ENCODE results near the gene GTPBP6. TPM values are rescaled to one million over a fixed set of nuclear protein-coding genes. Genes with fewer than 3 reads are reported as not detected.
A peak's percentile ranks its signal among the peaks of the same experiment; 100 is the strongest.

The GTPBP6 gene, protein sequence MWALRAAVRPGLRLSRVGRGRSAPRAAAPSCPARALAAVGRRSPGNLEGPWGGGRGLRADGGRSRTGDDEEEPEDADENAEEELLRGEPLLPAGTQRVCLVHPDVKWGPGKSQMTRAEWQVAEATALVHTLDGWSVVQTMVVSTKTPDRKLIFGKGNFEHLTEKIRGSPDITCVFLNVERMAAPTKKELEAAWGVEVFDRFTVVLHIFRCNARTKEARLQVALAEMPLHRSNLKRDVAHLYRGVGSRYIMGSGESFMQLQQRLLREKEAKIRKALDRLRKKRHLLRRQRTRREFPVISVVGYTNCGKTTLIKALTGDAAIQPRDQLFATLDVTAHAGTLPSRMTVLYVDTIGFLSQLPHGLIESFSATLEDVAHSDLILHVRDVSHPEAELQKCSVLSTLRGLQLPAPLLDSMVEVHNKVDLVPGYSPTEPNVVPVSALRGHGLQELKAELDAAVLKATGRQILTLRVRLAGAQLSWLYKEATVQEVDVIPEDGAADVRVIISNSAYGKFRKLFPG
- polyA plus RNA-seq (ENCODE audit: insufficient read length), result 46.9 TPM

GRCh38 chrX:318739-319578, at the start of gene GTPBP6:
Gene GTPBP6, minus strand, starts transcription at chrX:318796. Its CDS starts 9 bp downstream, at chrX:318787.
- peak; percentile 98 for DNase-seq (ENCODE audit: low read depth)

DNA sequence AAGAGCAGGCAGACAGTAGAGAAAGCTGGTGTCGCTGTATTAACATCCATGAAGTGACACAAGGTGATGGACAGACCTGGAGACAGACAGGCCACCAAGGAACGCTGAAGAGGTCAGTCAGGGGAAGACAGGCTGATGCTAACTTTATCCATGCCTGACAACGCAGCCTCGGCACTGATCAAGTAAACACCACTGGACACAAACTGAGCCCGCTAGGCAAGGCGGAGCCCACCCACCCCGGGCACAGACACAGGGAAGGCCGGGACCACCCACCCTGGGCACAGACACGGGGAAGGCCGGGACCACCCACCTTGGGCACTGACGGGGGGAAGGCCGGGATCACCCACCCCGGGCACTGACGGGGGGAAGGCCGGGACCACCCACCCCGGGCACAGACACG, 49.3 kb upstream of the GTPBP6 start:
- DNase-seq (ENCODE audit: low read depth), result no peak

GRCh38 chrX:367349-367748, 48.8 kb upstream of the GTPBP6 start:
- no peak for DNase-seq (ENCODE audit: low read depth)

DNA sequence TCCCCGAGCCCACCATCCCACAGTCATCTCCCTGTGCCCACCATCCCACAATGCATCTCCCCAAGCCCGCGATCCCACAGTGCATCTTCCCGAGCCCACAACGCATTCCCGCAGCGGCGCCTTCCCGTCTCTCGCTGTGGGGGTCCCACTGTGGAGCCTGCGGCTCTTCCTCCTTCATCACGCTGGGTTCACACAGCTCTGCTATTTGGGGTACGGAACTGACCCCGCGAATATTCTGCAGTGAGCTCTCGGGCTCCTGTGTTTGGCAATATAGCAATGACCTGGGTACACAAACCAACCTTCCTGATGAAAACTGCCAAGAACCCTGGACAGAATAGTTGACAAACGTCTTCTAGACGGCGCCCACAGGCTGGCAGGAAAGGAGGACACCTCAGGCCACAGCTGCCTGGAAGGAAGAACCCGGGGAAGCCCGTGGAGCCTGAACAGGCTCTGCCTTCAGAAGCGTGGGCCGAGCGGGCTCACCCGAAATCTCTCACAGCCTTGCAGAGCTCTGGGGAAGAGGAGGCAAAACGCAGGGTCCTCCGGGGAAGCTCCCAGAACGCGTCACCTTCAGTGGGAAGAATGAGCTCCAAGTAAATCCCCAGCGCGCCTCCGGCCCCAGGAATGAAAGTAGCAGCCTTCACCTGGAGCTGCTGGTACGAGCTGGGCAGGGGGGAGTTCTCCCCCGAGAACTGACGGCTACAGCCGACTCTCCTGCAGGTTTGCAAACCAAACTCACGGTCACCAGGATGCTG, 45.2 kb upstream of the GTPBP6 start:
- no peak for DNase-seq (ENCODE audit: low read depth)

- no peak for DNase-seq (ENCODE audit: low read depth)
These were observed 44.5 kb upstream of the GTPBP6 start for GRCh38 chrX:362937-363620.

GRCh38 chrX:362351-362750, 43.8 kb upstream of the GTPBP6 start:
- DNase-seq (ENCODE audit: low read depth), result no peak

DNA sequence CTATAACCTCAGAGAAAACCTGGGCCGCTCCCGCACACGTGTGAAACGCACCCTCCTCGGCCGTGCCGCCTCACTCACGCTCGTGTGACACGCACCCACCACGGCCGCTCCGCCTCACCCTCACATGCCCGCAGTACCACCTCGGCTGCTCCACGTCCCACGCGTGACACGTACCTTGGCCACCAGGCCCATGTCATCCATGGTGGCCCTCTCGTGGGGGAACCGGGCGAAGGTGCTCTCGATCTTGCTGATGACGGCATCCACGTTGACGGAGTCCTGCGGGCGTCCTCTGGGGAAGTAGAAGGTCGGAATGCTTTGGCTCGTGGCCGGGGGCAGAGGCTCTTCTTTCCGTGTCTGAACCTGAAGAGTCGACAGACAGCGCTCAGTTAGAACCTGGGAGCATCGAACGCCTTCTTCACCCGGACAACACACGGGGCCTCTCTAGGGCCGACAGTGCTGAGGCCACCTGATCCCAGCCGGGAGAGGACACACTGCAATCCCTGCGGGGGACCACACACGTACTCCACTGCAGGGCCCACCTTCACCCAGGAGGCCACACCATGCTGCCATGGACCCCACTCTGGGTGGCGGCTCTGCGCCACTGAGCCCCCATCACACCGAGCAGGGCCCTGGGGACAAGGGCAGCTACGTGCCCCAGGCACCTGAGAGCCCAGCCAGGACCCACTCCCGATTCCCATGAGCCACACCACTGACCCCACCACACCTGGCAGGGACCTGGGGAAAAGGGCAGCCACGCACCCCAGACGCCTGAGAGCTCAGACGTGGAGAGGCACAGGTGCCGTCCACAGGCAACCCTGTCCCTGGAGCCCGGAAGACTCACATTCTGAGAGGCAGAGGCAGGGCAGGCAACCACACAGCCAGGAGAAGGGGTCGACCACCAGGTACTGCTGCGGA, 42.9 kb upstream of the GTPBP6 start:
- DNase-seq (ENCODE audit: low read depth), result no peak

- DNase-seq (ENCODE audit: low read depth), result no peak
These were observed 42.0 kb upstream of the GTPBP6 start for GRCh38 chrX:360496-361150.

GRCh38 chrX:358651-359143, 40.1 kb upstream of the GTPBP6 start:
- no peak for DNase-seq (ENCODE audit: low read depth)

- no peak for DNase-seq (ENCODE audit: low read depth)
These were observed 39.3 kb upstream of the GTPBP6 start for GRCh38 chrX:357693-358471.

GRCh38 chrX:357035-357692, 38.6 kb upstream of the GTPBP6 start:
- DNase-seq (ENCODE audit: low read depth), result no peak

GRCh38 chrX:356385-357034, 37.9 kb upstream of the GTPBP6 start:
- DNase-seq (ENCODE audit: low read depth), result no peak

DNA sequence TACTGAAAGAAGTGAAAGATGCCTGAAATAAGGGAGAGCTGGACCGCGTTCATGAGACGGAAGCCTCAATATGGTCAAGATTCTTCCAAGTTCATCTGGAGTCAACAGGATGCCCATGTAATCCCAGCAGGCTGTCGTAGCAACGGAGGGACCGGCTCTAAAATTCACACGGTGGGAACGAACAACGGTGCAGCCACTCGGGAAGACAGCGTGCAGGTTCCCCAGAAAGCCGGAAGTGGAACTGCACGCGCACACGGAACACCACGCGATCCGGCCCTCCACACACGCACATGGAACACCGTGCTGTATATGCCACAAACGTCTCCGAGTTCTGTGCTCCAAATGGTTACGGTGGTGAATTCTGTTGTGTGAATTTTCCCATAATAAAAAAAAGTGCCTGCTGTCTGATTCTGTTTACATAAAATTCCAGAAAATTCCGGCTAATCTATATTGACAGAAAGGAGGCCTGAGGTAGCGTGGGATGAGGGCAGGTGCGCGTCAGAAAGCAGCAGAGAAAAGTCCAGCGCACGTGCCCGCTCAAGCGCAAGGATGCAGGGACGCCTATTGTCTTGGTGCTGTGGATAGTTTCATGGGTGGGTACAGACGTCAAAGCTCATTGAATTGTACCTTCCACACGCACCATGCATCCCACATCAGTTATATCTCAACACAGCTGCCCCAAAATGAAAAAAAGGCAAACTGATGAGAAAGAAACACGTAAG, 36.9 kb upstream of the GTPBP6 start:
- DNase-seq (ENCODE audit: low read depth), result no peak

- no peak for DNase-seq (ENCODE audit: low read depth)
These were observed 35.3 kb upstream of the GTPBP6 start for GRCh38 chrX:353566-354535.

DNA sequence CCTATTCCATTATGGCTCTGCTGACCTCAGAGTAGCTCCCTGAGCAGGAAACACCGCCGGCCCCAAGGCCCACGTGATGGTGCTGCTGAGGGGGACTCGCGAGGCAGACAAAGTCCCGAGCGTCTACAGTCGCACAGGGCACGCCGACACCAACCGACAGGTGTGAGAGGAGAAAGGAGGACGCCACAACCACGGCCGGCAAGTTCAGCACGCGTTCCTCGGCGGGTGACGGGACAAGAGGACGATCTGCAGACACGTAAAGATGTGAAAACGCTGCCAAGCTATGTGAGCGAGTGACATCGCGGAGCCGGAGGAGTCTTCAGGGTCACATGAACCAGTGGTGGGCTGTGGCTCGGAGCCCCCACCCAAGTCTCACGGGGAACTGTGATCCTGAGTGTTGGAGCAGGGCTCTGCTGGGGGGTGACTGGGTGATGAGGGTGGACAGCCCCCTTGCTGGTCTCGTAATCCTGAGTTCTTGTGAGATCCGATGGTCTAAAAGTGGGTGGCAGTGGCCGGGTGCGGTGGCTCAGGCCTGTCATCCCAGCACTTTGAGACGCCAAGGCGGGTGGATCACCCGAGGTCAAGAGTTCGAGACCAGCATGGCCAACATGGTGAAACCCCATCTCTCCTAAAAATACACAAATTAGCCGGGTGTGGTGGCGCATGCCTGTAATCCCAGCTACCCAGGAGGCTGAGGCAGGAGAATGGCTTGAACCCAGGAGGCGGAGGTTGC, 34.2 kb upstream of the GTPBP6 start:
- no peak for DNase-seq (ENCODE audit: low read depth)

All from forelimb muscle (tissue), 1 donor.